Measurements from ENCODE around the gene FKBP5.

FKBP5 gene

DNA sequence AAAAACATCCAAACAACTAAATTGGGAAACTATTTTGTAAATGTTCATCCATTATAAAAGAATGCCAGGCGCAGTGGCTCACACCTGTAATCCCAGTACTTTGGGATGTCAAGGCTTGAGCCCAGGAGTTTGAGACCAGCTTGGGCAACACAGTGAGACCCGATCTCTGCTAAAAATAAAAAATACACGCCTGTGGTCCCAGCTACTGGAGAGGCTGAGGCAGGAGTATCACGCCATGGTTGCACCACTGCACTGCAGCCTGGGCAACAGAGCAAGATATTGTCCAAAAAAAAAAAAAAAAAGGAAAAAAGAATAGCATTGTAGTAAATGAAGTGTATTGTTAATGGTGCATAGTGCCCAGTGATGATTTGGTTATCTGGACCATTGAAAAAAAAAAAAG is 38.7 kb downstream of the FKBP5 start:
- Histone ChIP-seq H3K27ac (replicated peaks) (no peak overlapping the region), H3K27me3 (ENCODE audit: insufficient read depth, poor library complexity, severe bottlenecking) (no peaks in the 10 kb centered on the region), H3K4me3 (replicated peaks; ENCODE audit: insufficient read depth, low read length) (no peak overlapping the region)
- TF ChIP-seq, protein P1, sequence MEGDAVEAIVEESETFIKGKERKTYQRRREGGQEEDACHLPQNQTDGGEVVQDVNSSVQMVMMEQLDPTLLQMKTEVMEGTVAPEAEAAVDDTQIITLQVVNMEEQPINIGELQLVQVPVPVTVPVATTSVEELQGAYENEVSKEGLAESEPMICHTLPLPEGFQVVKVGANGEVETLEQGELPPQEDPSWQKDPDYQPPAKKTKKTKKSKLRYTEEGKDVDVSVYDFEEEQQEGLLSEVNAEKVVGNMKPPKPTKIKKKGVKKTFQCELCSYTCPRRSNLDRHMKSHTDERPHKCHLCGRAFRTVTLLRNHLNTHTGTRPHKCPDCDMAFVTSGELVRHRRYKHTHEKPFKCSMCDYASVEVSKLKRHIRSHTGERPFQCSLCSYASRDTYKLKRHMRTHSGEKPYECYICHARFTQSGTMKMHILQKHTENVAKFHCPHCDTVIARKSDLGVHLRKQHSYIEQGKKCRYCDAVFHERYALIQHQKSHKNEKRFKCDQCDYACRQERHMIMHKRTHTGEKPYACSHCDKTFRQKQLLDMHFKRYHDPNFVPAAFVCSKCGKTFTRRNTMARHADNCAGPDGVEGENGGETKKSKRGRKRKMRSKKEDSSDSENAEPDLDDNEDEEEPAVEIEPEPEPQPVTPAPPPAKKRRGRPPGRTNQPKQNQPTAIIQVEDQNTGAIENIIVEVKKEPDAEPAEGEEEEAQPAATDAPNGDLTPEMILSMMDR (IDR thresholded peaks at IDR 0.05; ENCODE audit: insufficient read depth, low read length) = no peak
- TF ChIP-seq GABPA (IDR thresholded peaks at IDR 0.05; ENCODE audit: low read depth) = no peak
- DNase-seq (ENCODE audit: low read depth in 1 of 2, low spot score in 1 of 2) = no peak

DNA sequence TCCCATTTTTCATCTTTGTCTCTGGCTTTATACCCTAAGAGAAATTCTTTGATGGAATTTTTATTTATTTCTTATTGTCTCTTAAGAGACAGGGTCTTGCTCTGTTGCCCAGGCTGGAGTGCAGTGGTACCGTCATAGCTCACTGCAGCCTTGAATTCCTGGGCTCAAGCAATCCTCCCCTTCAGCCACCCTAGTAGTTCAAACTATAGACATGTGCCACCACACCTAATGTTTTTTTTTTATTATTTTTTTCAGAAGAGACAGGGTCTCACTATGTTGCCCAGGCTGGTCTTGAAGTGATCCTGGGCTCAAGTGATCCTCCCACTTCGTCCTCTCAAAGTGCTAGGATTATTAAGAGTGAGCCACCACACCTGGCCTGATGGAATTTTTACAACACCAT is 40.5 kb downstream of the FKBP5 start:
- no peaks in the 10 kb centered on the region for H3K27me3 ChIP-seq (ENCODE audit: insufficient read depth, poor library complexity, severe bottlenecking)
- DNase-seq (ENCODE audit: low read depth in 1 of 2, low spot score in 1 of 2) = no peak
- TF ChIP-seq GABPA (IDR thresholded peaks at IDR 0.05; ENCODE audit: low read depth) = no peak
- no peak for TF ChIP-seq POLR2AphosphoS5 (IDR thresholded peaks at IDR 0.05; ENCODE audit: low read depth)
- TF ChIP-seq, protein P2, sequence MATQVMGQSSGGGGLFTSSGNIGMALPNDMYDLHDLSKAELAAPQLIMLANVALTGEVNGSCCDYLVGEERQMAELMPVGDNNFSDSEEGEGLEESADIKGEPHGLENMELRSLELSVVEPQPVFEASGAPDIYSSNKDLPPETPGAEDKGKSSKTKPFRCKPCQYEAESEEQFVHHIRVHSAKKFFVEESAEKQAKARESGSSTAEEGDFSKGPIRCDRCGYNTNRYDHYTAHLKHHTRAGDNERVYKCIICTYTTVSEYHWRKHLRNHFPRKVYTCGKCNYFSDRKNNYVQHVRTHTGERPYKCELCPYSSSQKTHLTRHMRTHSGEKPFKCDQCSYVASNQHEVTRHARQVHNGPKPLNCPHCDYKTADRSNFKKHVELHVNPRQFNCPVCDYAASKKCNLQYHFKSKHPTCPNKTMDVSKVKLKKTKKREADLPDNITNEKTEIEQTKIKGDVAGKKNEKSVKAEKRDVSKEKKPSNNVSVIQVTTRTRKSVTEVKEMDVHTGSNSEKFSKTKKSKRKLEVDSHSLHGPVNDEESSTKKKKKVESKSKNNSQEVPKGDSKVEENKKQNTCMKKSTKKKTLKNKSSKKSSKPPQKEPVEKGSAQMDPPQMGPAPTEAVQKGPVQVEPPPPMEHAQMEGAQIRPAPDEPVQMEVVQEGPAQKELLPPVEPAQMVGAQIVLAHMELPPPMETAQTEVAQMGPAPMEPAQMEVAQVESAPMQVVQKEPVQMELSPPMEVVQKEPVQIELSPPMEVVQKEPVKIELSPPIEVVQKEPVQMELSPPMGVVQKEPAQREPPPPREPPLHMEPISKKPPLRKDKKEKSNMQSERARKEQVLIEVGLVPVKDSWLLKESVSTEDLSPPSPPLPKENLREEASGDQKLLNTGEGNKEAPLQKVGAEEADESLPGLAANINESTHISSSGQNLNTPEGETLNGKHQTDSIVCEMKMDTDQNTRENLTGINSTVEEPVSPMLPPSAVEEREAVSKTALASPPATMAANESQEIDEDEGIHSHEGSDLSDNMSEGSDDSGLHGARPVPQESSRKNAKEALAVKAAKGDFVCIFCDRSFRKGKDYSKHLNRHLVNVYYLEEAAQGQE (IDR thresholded peaks at IDR 0.05; ENCODE audit: insufficient replicate concordance, low read depth) = no peak
- TF ChIP-seq, protein P1 (IDR thresholded peaks at IDR 0.05; ENCODE audit: insufficient read depth, low read length) = no peak
- TF ChIP-seq SPI1 (IDR thresholded peaks at IDR 0.05; ENCODE audit: borderline replicate concordance, low read depth) = no peak
- H3K27ac ChIP-seq (replicated peaks) = no peak overlapping the region
- no peak overlapping the region for H3K4me3 ChIP-seq (replicated peaks; ENCODE audit: insufficient read depth, low read length)

DNA sequence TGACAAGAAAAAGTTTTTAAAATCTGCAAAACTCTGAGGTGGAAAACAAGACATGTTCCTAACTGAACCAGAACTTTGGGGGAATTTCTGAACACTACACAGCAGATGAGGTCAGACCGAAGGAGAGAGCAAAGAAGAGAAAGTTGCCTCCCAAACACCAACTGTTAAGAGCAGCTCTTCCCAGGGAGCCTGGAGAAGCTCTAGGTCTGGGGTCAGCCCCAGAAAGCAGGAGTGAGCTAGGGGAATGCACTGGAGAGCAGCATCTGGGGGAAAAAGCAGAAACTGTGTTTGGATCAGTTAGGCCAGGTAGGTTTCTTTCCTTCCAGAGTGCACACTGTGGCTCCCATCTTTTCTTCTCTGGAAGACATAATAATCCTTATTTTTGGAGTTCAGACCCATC is 41.3 kb downstream of the FKBP5 start:
- Histone ChIP-seq H3K27ac (replicated peaks) (no peak overlapping the region), H3K27me3 (ENCODE audit: insufficient read depth, poor library complexity, severe bottlenecking) (no peaks in the 10 kb centered on the region), H3K4me3 (replicated peaks; ENCODE audit: insufficient read depth, low read length) (no peak overlapping the region)
- TF ChIP-seq POLR2AphosphoS5 (IDR thresholded peaks at IDR 0.05; ENCODE audit: low read depth) (no peak), GABPA (IDR thresholded peaks at IDR 0.05; ENCODE audit: low read depth) (no peak), SPI1 (IDR thresholded peaks at IDR 0.05; ENCODE audit: borderline replicate concordance, low read depth) (no peak)
- TF ChIP-seq, protein P1 (IDR thresholded peaks at IDR 0.05; ENCODE audit: insufficient read depth, low read length) = no peak
- TF ChIP-seq, protein P2 (IDR thresholded peaks at IDR 0.05; ENCODE audit: insufficient replicate concordance, low read depth) = no peak
- no peak for DNase-seq (ENCODE audit: low read depth in 1 of 2, low spot score in 1 of 2)

DNA sequence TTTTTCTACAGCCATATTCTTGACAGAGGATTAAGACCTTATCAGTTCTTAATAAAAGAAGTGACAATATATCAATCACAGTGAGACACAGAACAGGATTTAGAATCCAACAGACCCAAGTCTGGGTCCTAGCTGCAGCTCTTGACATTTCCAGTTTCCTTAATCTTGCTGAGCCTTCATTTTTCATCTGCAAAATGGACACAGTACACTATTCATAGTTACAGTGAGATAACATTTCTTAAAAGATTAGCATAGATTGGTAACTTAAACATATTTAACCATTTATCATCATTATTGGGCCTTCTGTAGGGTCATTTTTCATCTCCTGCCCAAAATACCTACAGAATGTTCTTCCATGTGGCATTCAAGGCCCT is 45.6 kb downstream of the FKBP5 start:
- Histone ChIP-seq H3K27me3 (ENCODE audit: insufficient read depth, poor library complexity, severe bottlenecking) (no peaks in the 10 kb centered on the region), H3K27ac (replicated peaks) (no peak overlapping the region), H3K4me3 (replicated peaks; ENCODE audit: insufficient read depth, low read length) (no peak overlapping the region)
- no peak for DNase-seq (ENCODE audit: low read depth in 1 of 2, low spot score in 1 of 2)
- no peak for TF ChIP-seq GABPA (IDR thresholded peaks at IDR 0.05; ENCODE audit: low read depth)
- TF ChIP-seq SPI1 (IDR thresholded peaks at IDR 0.05; ENCODE audit: borderline replicate concordance, low read depth) = no peak
- TF ChIP-seq POLR2AphosphoS5 (IDR thresholded peaks at IDR 0.05; ENCODE audit: low read depth) = no peak
- TF ChIP-seq, protein P1 (IDR thresholded peaks at IDR 0.05; ENCODE audit: insufficient read depth, low read length) = no peak
- TF ChIP-seq, protein P2 (IDR thresholded peaks at IDR 0.05; ENCODE audit: insufficient replicate concordance, low read depth) = no peak
